ENCODE data around the gene CYB5A.

GRCh38 chr18:74266161-74266560 is 25.6 kb downstream of the CYB5A start:
- TF ChIP-seq RCOR1 (IDR thresholded peaks at IDR 0.05; ENCODE audit: low read depth, low read length) (no peak), POLR2A (IDR thresholded peaks at IDR 0.05; ENCODE audit: low read length) (no peak), CBX8 (IDR thresholded peaks at IDR 0.05) (no peak), NPAS2 (CRISPR knock-in tag; IDR thresholded peaks at IDR 0.05; ENCODE audit: borderline replicate concordance) (no peak), FOSB (CRISPR knock-in tag; IDR thresholded peaks at IDR 0.05) (no peak), CHD2 (IDR thresholded peaks at IDR 0.05; ENCODE audit: low read length, partially characterized antibody) (no peak), EP300 (IDR thresholded peaks at IDR 0.05) (no peak)
- TF ChIP-seq, protein P1, sequence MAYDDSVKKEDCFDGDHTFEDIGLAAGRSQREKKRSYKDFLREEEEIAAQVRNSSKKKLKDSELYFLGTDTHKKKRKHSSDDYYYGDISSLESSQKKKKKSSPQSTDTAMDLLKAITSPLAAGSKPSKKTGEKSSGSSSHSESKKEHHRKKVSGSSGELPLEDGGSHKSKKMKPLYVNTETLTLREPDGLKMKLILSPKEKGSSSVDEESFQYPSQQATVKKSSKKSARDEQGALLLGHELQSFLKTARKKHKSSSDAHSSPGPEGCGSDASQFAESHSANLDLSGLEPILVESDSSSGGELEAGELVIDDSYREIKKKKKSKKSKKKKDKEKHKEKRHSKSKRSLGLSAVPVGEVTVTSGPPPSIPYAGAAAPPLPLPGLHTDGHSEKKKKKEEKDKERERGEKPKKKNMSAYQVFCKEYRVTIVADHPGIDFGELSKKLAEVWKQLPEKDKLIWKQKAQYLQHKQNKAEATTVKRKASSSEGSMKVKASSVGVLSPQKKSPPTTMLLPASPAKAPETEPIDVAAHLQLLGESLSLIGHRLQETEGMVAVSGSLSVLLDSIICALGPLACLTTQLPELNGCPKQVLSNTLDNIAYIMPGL (CRISPR knock-in tag; IDR thresholded peaks at IDR 0.05; ENCODE audit: borderline replicate concordance), result no peak
- TF ChIP-seq, protein P2, sequence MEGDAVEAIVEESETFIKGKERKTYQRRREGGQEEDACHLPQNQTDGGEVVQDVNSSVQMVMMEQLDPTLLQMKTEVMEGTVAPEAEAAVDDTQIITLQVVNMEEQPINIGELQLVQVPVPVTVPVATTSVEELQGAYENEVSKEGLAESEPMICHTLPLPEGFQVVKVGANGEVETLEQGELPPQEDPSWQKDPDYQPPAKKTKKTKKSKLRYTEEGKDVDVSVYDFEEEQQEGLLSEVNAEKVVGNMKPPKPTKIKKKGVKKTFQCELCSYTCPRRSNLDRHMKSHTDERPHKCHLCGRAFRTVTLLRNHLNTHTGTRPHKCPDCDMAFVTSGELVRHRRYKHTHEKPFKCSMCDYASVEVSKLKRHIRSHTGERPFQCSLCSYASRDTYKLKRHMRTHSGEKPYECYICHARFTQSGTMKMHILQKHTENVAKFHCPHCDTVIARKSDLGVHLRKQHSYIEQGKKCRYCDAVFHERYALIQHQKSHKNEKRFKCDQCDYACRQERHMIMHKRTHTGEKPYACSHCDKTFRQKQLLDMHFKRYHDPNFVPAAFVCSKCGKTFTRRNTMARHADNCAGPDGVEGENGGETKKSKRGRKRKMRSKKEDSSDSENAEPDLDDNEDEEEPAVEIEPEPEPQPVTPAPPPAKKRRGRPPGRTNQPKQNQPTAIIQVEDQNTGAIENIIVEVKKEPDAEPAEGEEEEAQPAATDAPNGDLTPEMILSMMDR (IDR thresholded peaks at IDR 0.05), result no peak
- TF ChIP-seq, protein P3, sequence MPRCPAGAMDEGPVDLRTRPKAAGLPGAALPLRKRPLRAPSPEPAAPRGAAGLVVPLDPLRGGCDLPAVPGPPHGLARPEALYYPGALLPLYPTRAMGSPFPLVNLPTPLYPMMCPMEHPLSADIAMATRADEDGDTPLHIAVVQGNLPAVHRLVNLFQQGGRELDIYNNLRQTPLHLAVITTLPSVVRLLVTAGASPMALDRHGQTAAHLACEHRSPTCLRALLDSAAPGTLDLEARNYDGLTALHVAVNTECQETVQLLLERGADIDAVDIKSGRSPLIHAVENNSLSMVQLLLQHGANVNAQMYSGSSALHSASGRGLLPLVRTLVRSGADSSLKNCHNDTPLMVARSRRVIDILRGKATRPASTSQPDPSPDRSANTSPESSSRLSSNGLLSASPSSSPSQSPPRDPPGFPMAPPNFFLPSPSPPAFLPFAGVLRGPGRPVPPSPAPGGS (IDR thresholded peaks at IDR 0.05), result no peak
